ENCODE results near the gene PDE7B. TPM values are rescaled to one million over a fixed set of nuclear protein-coding genes. Genes with fewer than 3 reads are reported as not detected.
A peak's percentile ranks its signal among the peaks of the same experiment; 100 is the strongest.

Gene PDE7B
- total and polyA plus RNA-seq, 2 experiments from 2014 or later: 3.1 to 6.8 TPM

- 0 out of 2 replicates have a peak, but pooled peaks cover 14% of the 10 kb centered on the region for H3K79me2 ChIP-seq (ENCODE audit: insufficient read depth)
- H3K36me3 ChIP-seq (ENCODE audit: low read depth): no peaks in the 10 kb centered on the region
- peaks cover 49% of the 10 kb centered on the region for H3F3A ChIP-seq (ENCODE audit: insufficient read depth)
- no peaks in the 10 kb centered on the region for H4K20me1 ChIP-seq (ENCODE audit: insufficient read depth)
- peak overlapping the region; percentile 92 for H3K27ac ChIP-seq
- 0% methylated on average over 1 of the region's 1 CpG for WGBS, 2 experiments (ENCODE audit: low coverage in 1 of 2, low lambda C conversion rate in 2 of 2, missing lambda C conversion rate in 2 of 2)
- no peaks in the 10 kb centered on the region for H3K9me3 ChIP-seq (ENCODE audit: low read depth)
- peaks cover 54% of the 10 kb centered on the region for H3K4me1 ChIP-seq (ENCODE audit: insufficient read depth)
- peak overlapping the region; percentile 69 for H3K4me2 ChIP-seq (ENCODE audit: unreplicated experiment)
- H3K27me3 ChIP-seq (replicated peaks; ENCODE audit: insufficient read depth): no peaks in the 10 kb centered on the region
- H2AFZ ChIP-seq: peak overlapping the region; percentile 71
- no peak for TF ChIP-seq EZH2phosphoT487 (IDR thresholded peaks at IDR 0.05; ENCODE audit: insufficient read depth, low read depth)
- no peak for TF ChIP-seq EZH2 (IDR thresholded peaks at IDR 0.05; ENCODE audit: insufficient read depth, poor library complexity, severe bottlenecking)
- DNase-seq: peak; percentile 82
- no peaks in the 10 kb centered on the region for H3K9me2 ChIP-seq (ENCODE audit: insufficient read depth)
- H3K4me3 ChIP-seq: peak overlapping the region; percentile 40
- peak overlapping the region; percentile 68 for H3K9ac ChIP-seq
- in situ Hi-C loops (cut with MboI): no loop called here
These were observed 160.8 kb downstream of the PDE7B start for GRCh38 chr6:136012198-136012887.

- Histone ChIP-seq H3F3A (ENCODE audit: insufficient read depth) (peaks cover 49% of the 10 kb centered on the region), H3K9ac (peak overlapping the region; percentile 68), H2AFZ (peak overlapping the region; percentile 71), H3K4me1 (ENCODE audit: insufficient read depth) (peaks cover 54% of the 10 kb centered on the region), H3K36me3 (ENCODE audit: low read depth) (no peaks in the 10 kb centered on the region), H3K4me3 (peak overlapping the region; percentile 40; the same call in 1 of the 2 replicates), H3K27me3 (replicated peaks; ENCODE audit: insufficient read depth) (no peaks in the 10 kb centered on the region), H4K20me1 (ENCODE audit: insufficient read depth) (no peaks in the 10 kb centered on the region), H3K9me3 (ENCODE audit: low read depth) (no peaks in the 10 kb centered on the region), H3K79me2 (ENCODE audit: insufficient read depth) (0 out of 2 replicates have a peak, but pooled peaks cover 12% of the 10 kb centered on the region), H3K9me2 (ENCODE audit: insufficient read depth) (no peaks in the 10 kb centered on the region), H3K4me2 (ENCODE audit: unreplicated experiment) (peak overlapping the region; percentile 69), H3K27ac (peak overlapping the region; percentile 92)
- TF ChIP-seq EZH2phosphoT487 (IDR thresholded peaks at IDR 0.05; ENCODE audit: insufficient read depth, low read depth) (no peak), EZH2 (IDR thresholded peaks at IDR 0.05; ENCODE audit: insufficient read depth, poor library complexity, severe bottlenecking) (no peak)
- in situ Hi-C loops (cut with MboI): no loop called here
- 18 to 33% methylated on average over 1 of the region's 1 CpG for WGBS, 2 experiments (ENCODE audit: low coverage in 1 of 2, low lambda C conversion rate in 2 of 2, missing lambda C conversion rate in 2 of 2)
- DNase-seq: peak; percentile 61
These were observed 161.4 kb downstream of the PDE7B start for GRCh38 chr6:136012943-136013342.

- Histone ChIP-seq H3K27me3 (replicated peaks; ENCODE audit: insufficient read depth) (no peaks in the 10 kb centered on the region), H3K4me3 (peak overlapping the region; percentile 14; the same call in 1 of the 2 replicates), H4K20me1 (ENCODE audit: insufficient read depth) (no peaks in the 10 kb centered on the region), H3K9me3 (ENCODE audit: low read depth) (no peaks in the 10 kb centered on the region), H2AFZ (0 out of 2 replicates have a peak overlapping the region, but pooled peaks have one; percentile 5), H3K4me2 (ENCODE audit: unreplicated experiment) (peak overlapping the region; percentile 60), H3K79me2 (ENCODE audit: insufficient read depth) (0 out of 2 replicates have a peak, but pooled peaks cover 12% of the 10 kb centered on the region), H3K9ac (peak overlapping the region; percentile 59), H3K9me2 (ENCODE audit: insufficient read depth) (no peaks in the 10 kb centered on the region), H3K4me1 (ENCODE audit: insufficient read depth) (peaks cover 54% of the 10 kb centered on the region), H3K36me3 (ENCODE audit: low read depth) (no peaks in the 10 kb centered on the region), H3F3A (ENCODE audit: insufficient read depth) (peaks cover 49% of the 10 kb centered on the region), H3K27ac (peak overlapping the region; percentile 92)
- DNase-seq: peak; percentile 97
- no peak for TF ChIP-seq EZH2phosphoT487 (IDR thresholded peaks at IDR 0.05; ENCODE audit: insufficient read depth, low read depth)
- TF ChIP-seq EZH2 (IDR thresholded peaks at IDR 0.05; ENCODE audit: insufficient read depth, poor library complexity, severe bottlenecking): no peak
- in situ Hi-C loops (cut with MboI): no loop called here
- WGBS, 2 experiments (ENCODE audit: low coverage in 1 of 2, low lambda C conversion rate in 2 of 2, missing lambda C conversion rate in 2 of 2): 59% methylated on average over 15 of the region's 15 CpGs
These were observed 163.2 kb downstream of the PDE7B start for GRCh38 chr6:136014454-136015437.

GRCh38 chr6:136015531-136015930, 164.0 kb downstream of the PDE7B start:
- Histone ChIP-seq H4K20me1 (ENCODE audit: insufficient read depth) (no peaks in the 10 kb centered on the region), H3K27ac (peak overlapping the region; percentile 92), H3K27me3 (replicated peaks; ENCODE audit: insufficient read depth) (no peaks in the 10 kb centered on the region), H3K9ac (peak overlapping the region; percentile 59), H3K4me3 (peak overlapping the region; percentile 14; the same call in 1 of the 2 replicates), H3K9me3 (ENCODE audit: low read depth) (no peaks in the 10 kb centered on the region), H3K4me1 (ENCODE audit: insufficient read depth) (peaks cover 54% of the 10 kb centered on the region), H3F3A (ENCODE audit: insufficient read depth) (peaks cover 49% of the 10 kb centered on the region), H2AFZ (0 out of 2 replicates have a peak overlapping the region, but pooled peaks have one; percentile 5), H3K79me2 (ENCODE audit: insufficient read depth) (0 out of 2 replicates have a peak, but pooled peaks cover 9% of the 10 kb centered on the region), H3K4me2 (ENCODE audit: unreplicated experiment) (peak overlapping the region; percentile 60), H3K36me3 (ENCODE audit: low read depth) (no peaks in the 10 kb centered on the region), H3K9me2 (ENCODE audit: insufficient read depth) (no peaks in the 10 kb centered on the region)
- in situ Hi-C loops (cut with MboI): no loop called here
- DNase-seq: no peak
- WGBS, 2 experiments (ENCODE audit: low coverage in 1 of 2, low lambda C conversion rate in 2 of 2, missing lambda C conversion rate in 2 of 2): 70 to 75% methylated on average over 4 of the region's 4 CpGs
- TF ChIP-seq EZH2 (IDR thresholded peaks at IDR 0.05; ENCODE audit: insufficient read depth, poor library complexity, severe bottlenecking) (no peak), EZH2phosphoT487 (IDR thresholded peaks at IDR 0.05; ENCODE audit: insufficient read depth, low read depth) (no peak)
